H1 (cell line): ENCODE measurements around the gene STK16. TPM values are rescaled to one million over a fixed set of nuclear protein-coding genes. Genes with fewer than 3 reads are reported as not detected.

Experiments
- CTCF ChIA-PET: fragments of 300-600 bp; sonication (Branson Sonifier 250); formaldehyde crosslinking; loops from one replicate; lab custom pipeline; 2021; ENCODE audit not compliant: partially characterized antibody; lab: Charles Lee
- POLR2A ChIA-PET: fragments of 300-600 bp; sonication (Branson Sonifier 250); formaldehyde crosslinking; loops from one replicate; lab custom pipeline; 2021; ENCODE audit warnings: inconsistent platforms; ENCODE audit not compliant: partially characterized antibody; lab: Charles Lee
- DNase-seq, 2 experiments: peaks; one replicate each; pipeline versions ENCODE4 v3.0.0 to v3.0.0-alpha.2; 2010 to 2022; ENCODE audit warnings: low spot score in 2 of 2, low read depth in 1 of 2, mixed read lengths in 1 of 2
- FAIRE-seq: peaks from 2 replicates; lab custom pipeline; 2011; peaks lifted over from hg19 to GRCh38; lab: Jason Lieb, UNC
- H2AFZ ChIP-seq: 2 replicates; pipeline ENCODE4 v1.8.1; 2012; ENCODE audit warnings: low read length, inconsistent platforms
- H2AK5ac ChIP-seq: 2 replicates; pipeline ENCODE4 v1.6.1; 2013; ENCODE audit warnings: low read depth, low read length
- H2BK120ac ChIP-seq: replicated peaks from 2 replicates; pipeline ENCODE3; 2013; ENCODE audit warnings: low read depth, low read length, inconsistent platforms
- H2BK12ac ChIP-seq: 2 replicates; pipeline ENCODE4 v1.6.1; 2013; ENCODE audit warnings: low read depth, low read length
- H2BK15ac ChIP-seq: 2 replicates; pipeline ENCODE4 v1.6.1; 2013; ENCODE audit warnings: low read length
- H2BK20ac ChIP-seq: 2 replicates; pipeline ENCODE4 v1.6.1; 2013; ENCODE audit warnings: low read length
- H2BK5ac ChIP-seq: 2 replicates; pipeline ENCODE4 v1.6.1; 2013; ENCODE audit warnings: low read depth, low read length
- H3K14ac ChIP-seq: 2 replicates; pipeline ENCODE4 v1.6.1; 2013; ENCODE audit warnings: inconsistent platforms; ENCODE audit not compliant: insufficient read length
- H3K18ac ChIP-seq: 2 replicates; pipeline ENCODE4 v1.6.1; 2013; ENCODE audit warnings: low read length; ENCODE audit errors: extremely low read depth
- H3K23ac ChIP-seq: 2 replicates; pipeline ENCODE4 v1.6.1; 2013; ENCODE audit warnings: inconsistent platforms; ENCODE audit not compliant: insufficient read length
- H3K23me2 ChIP-seq: 2 replicates; pipeline ENCODE4 v1.6.1; 2013; ENCODE audit warnings: low read depth, low read length
- H3K27ac ChIP-seq: 2 replicates; pipeline ENCODE4 v1.6.1; 2011; ENCODE audit warnings: low read depth, low read length, inconsistent platforms
- H3K27me3 ChIP-seq, 4 experiments: replicated peaks in 1 of 4; 1 replicate in 1 of 4; 2 replicates in 3 of 4; pipeline versions ENCODE4 v1.6.1 to v1.8.1; 2011 to 2013; ENCODE audit warnings: low read length in 3 of 4, mild to moderate bottlenecking in 3 of 4, inconsistent platforms in 2 of 4, mixed read lengths in 2 of 4, moderate library complexity in 1 of 4; ENCODE audit not compliant: control insufficient read depth in 3 of 4, insufficient read depth in 3 of 4; ENCODE audit errors: extremely low read depth in 1 of 4
- H3K36me3 ChIP-seq, 4 experiments: 2 replicates each; pipeline versions ENCODE4 v1.6.1 to v1.8.1; 2011 to 2013; ENCODE audit warnings: mild to moderate bottlenecking in 4 of 4, low read length in 3 of 4, moderate library complexity in 2 of 4, control low read depth in 1 of 4, inconsistent platforms in 1 of 4; ENCODE audit not compliant: insufficient read depth in 4 of 4, control insufficient read depth in 2 of 4
- H3K4ac ChIP-seq: replicated peaks from 2 replicates; pipeline ENCODE3; 2013; ENCODE audit warnings: low read length, low read depth, mixed read lengths, inconsistent platforms; ENCODE audit not compliant: insufficient read length
- H3K4me1 ChIP-seq, 4 experiments: replicated peaks in 1 of 4; 1 replicate in 1 of 4; 2 replicates in 3 of 4; pipeline versions ENCODE4 v1.6.1 to v1.8.1; 2011 to 2013; ENCODE audit warnings: low read length in 3 of 4, inconsistent platforms in 2 of 4, mixed read lengths in 1 of 4; ENCODE audit not compliant: insufficient read depth in 4 of 4, control insufficient read depth in 3 of 4
- H3K4me2 ChIP-seq, 2 experiments: 2 replicates each; pipeline versions ENCODE4 v1.6.1 to v1.8.1; 2011 to 2013; ENCODE audit warnings: low read depth in 2 of 2, low read length in 2 of 2, control low read depth in 1 of 2, inconsistent platforms in 1 of 2, mild to moderate bottlenecking in 1 of 2; ENCODE audit not compliant: insufficient read depth in 1 of 2
- H3K4me3 ChIP-seq, 4 experiments: fragments of 200-600, 300-600 bp in 1 of 4; sonication (generic), shearing (Covaris generic), sonication (Bioruptor Twin) in 1 of 4; 2 replicates each; pipeline versions ENCODE4 v1.5.1 to v1.8.1; 2011 to 2016; ENCODE audit warnings: low read length in 4 of 4, low read depth in 3 of 4, control low read depth in 2 of 4, inconsistent platforms in 2 of 4, mild to moderate bottlenecking in 2 of 4, mixed read lengths in 1 of 4, moderate library complexity in 1 of 4; ENCODE audit not compliant: insufficient read depth in 2 of 4; ENCODE audit errors: extremely low read depth in 1 of 4
- H3K56ac ChIP-seq: replicated peaks from 2 replicates; pipeline ENCODE3; 2013; ENCODE audit warnings: low read depth, mild to moderate bottlenecking, mixed read lengths, low read length, inconsistent platforms; ENCODE audit not compliant: insufficient read length
- H3K79me1 ChIP-seq: 2 replicates; pipeline ENCODE4 v1.6.1; 2013; ENCODE audit warnings: low read depth, low read length, control low read depth
- H3K79me2 ChIP-seq, 2 experiments: 2 replicates each; pipeline versions ENCODE4 v1.6.1 to v1.8.1; 2012 to 2013; ENCODE audit warnings: low read length in 2 of 2, mild to moderate bottlenecking in 2 of 2, inconsistent platforms in 1 of 2; ENCODE audit not compliant: insufficient read depth in 2 of 2, control insufficient read depth in 1 of 2
- H3K9ac ChIP-seq, 4 experiments: replicated peaks in 1 of 4; 1 replicate in 1 of 4; 2 replicates in 3 of 4; pipeline versions ENCODE4 v1.6.1 to v1.8.1; 2011 to 2013; ENCODE audit warnings: low read depth in 3 of 4, low read length in 3 of 4, control low read depth in 2 of 4, mild to moderate bottlenecking in 2 of 4, moderate library complexity in 2 of 4, inconsistent platforms in 1 of 4; ENCODE audit errors: extremely low read depth in 1 of 4
- H3K9me3 ChIP-seq, 2 experiments: 2 replicates each; pipeline versions ENCODE4 v1.6.1 to v1.8.1; 2012 to 2013; ENCODE audit warnings: mild to moderate bottlenecking in 2 of 2, moderate library complexity in 2 of 2, control low read depth in 1 of 2, inconsistent platforms in 1 of 2, low read depth in 1 of 2, low read length in 1 of 2, mixed read lengths in 1 of 2; ENCODE audit not compliant: insufficient read depth in 2 of 2
- H4K20me1 ChIP-seq, 2 experiments: replicated peaks in 1 of 2; 2 replicates each; pipeline versions ENCODE3 to v1.8.1; 2011 to 2013; ENCODE audit warnings: inconsistent platforms in 2 of 2, low read length in 2 of 2, mild to moderate bottlenecking in 1 of 2; ENCODE audit not compliant: insufficient read depth in 2 of 2, control insufficient read depth in 1 of 2
- H4K5ac ChIP-seq: 2 replicates; pipeline ENCODE4 v1.6.1; 2013; ENCODE audit warnings: low read length, low read depth, mixed read lengths, inconsistent platforms; ENCODE audit not compliant: insufficient read length
- H4K8ac ChIP-seq: 2 replicates; pipeline ENCODE4 v1.8.0; 2013; ENCODE audit warnings: mild to moderate bottlenecking, moderate library complexity, low read length, inconsistent platforms; ENCODE audit not compliant: insufficient read depth; ENCODE audit errors: extremely low read depth
- H4K91ac ChIP-seq: replicated peaks from 2 replicates; pipeline ENCODE3; 2013; ENCODE audit warnings: low read length, mixed read lengths, inconsistent platforms; ENCODE audit not compliant: insufficient read length
- BRCA1 ChIP-seq: IDR thresholded peaks from 2 replicates; pipeline ENCODE4 v1.6.1; 2012; ENCODE audit warnings: low read depth, low read length, improper control_type of control experiment
- CHD2 ChIP-seq: IDR thresholded peaks from 2 replicates; pipeline ENCODE4 v1.6.1; 2012; ENCODE audit warnings: low read length, improper control_type of control experiment
- EZH2 ChIP-seq: fragments of 200-600 bp; sonication (generic); IDR thresholded peaks from 2 replicates; pipeline ENCODE4 v1.7.1; 2012; ENCODE audit warnings: low read depth, mild to moderate bottlenecking, moderate library complexity, low read length, inconsistent platforms; ENCODE audit not compliant: severe bottlenecking
- KDM4A ChIP-seq: IDR thresholded peaks from one replicate; pipeline ENCODE4 v1.7.1; 2012; ENCODE audit warnings: low read depth, mild to moderate bottlenecking, moderate library complexity, low read length, inconsistent platforms; ENCODE audit not compliant: severe bottlenecking
- RNF2 ChIP-seq: fragments of 200-900, 300-1000 bp; sonication (generic); IDR thresholded peaks from 2 replicates; pipeline ENCODE4 v1.7.1; 2016; ENCODE audit warnings: borderline replicate concordance, low read depth, mild to moderate bottlenecking, antibody characterized with exemption, low read length; ENCODE audit not compliant: poor library complexity, severe bottlenecking; ENCODE audit errors: missing control alignments
- SIN3A ChIP-seq, 2 experiments: IDR thresholded peaks in 1 of 2; conservative IDR thresholded peaks in 1 of 2; 2 replicates each; pipeline ENCODE4 v1.6.1; 2011 to 2012; ENCODE audit warnings: low read length in 2 of 2, improper control_type of control experiment in 1 of 2, low read depth in 1 of 2, mild to moderate bottlenecking in 1 of 2
- SIRT6 ChIP-seq: IDR thresholded peaks from one replicate; pipeline ENCODE4 v1.7.1; 2012; ENCODE audit warnings: low read length, inconsistent platforms
- WGBS, 2 experiments: shearing (Covaris generic) in 1 of 2; methylation state at CpG; one replicate each; pipeline versions ENCODE4 v1.1.6 to v1.1.7; 2013 to 2015; ENCODE audit warnings: low lambda C conversion rate in 2 of 2, mixed read lengths in 2 of 2, inconsistent platforms in 1 of 2, low coverage in 1 of 2, missing lambda C conversion rate in 1 of 2; ENCODE audit not compliant: insufficient replicate concordance in 2 of 2, insufficient coverage in 1 of 2, insufficient read length in 1 of 2; ENCODE audit errors: extremely low coverage in 1 of 2, missing lambda C conversion rate in 1 of 2; 5-methylcytosine and 5-hydroxymethylcytosine counted together
- polyA plus RNA-seq, 7 experiments: library from polyadenylated mRNA; depleted of rRNA in 3 of 7; stranded (reverse) in 5 of 7; unstranded in 2 of 7; fragments of >200 nt in 5 of 7; fragments of 200-250 nt in 2 of 7; gene quantifications; 1 replicate in 5 of 7; 2 replicates in 1 of 7; 4 replicates in 1 of 7; pipeline versions ENCODE4 v1.2.1 to v1.2.3, GENCODE V29; 2011 to 2013; ENCODE audit warnings: missing spikeins in 2 of 7, mixed read lengths in 2 of 7
- total RNA-seq: library from RNA; stranded (reverse); fragmentation: NEBNext Ultra II Directional; extraction: Animal tissue kit (Norgen Biotek cat#: 25700); gene quantifications from 2 replicates; pipeline ENCODE4 v1.2.1, GENCODE V29; 2021
- TF ChIP-seq, protein P1 (sequence below): IDR thresholded peaks from 2 replicates; pipeline ENCODE4 v1.6.1; 2012; ENCODE audit warnings: inconsistent platforms
- TF ChIP-seq, protein P2 (sequence below): IDR thresholded peaks from 2 replicates; pipeline ENCODE4 v1.6.1; 2011; ENCODE audit warnings: low read length, improper control_type of control experiment

STK16 gene
- total and polyA plus RNA-seq, 2 of the 8 experiments (the other 6 are each of a cell fraction or from before 2014, with no cell fraction given), result 21.3 to 51.4 TPM

DNA sequence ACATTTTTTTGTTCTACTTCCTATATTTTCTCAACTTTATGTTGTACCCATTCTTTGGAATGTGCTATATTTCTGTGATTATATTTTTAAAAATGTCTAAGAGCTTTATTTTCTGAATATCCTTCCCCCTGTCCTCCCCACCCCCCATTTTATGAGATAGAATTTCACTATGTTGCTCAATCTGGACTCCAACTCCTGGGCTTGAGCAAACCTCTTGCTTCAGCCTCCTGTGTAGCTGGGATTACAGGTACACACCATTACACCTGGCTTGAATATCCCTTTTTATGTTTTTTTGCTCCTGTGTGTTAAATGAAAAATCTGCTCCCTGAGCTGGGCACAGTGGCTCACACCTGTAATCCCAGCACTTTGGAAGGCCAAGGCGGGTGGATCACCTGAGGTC is 47.9 kb upstream of the STK16 start:
- POLR2A ChIA-PET, result interaction anchor here (1.6 to 2.1 kb wide), 2 partner anchors 9 to 20 kb away, joined by 4 to 7 read pairs; partner anchors contain the start of gene ZFAND2B
- WGBS, 2 experiments, result 92% methylated on average over 1 of the region's 1 CpG; no CpG with 5 or more reads in 1 of the 2 experiments

More for the DNA sequence above, 47.9 kb upstream of the STK16 start:
- Histone ChIP-seq H3K79me2 (no peaks in the 10 kb centered on the region), H3K18ac (no peak overlapping the region), H2BK5ac (no peak overlapping the region), H3K27me3 (no peaks in the 10 kb centered on the region), H3K23me2 (no peaks in the 10 kb centered on the region), H2BK15ac (no peak overlapping the region), H3K9ac (no peak overlapping the region), H3K56ac (no peak overlapping the region), H3K4me3 (no peak overlapping the region), H3K79me1 (no peaks in the 10 kb centered on the region), H2BK120ac (no peak overlapping the region), H3K4me2 (no peak overlapping the region), H3K4ac (no peak overlapping the region), H2BK20ac (no peak overlapping the region), H4K91ac (no peak overlapping the region), H3K27ac (no peak overlapping the region), H3K14ac (no peak overlapping the region), H4K20me1 (no peaks in the 10 kb centered on the region), H3K4me1 (no peaks in the 10 kb centered on the region), H3K36me3 (no peaks in the 10 kb centered on the region), H4K5ac (no peak overlapping the region), H3K9me3 (no peaks in the 10 kb centered on the region), H4K8ac (no peak overlapping the region), H3K23ac (no peak overlapping the region), H2BK12ac (no peak overlapping the region), H2AK5ac (no peak overlapping the region), H2AFZ (no peak overlapping the region)
- no peak for TF ChIP-seq CHD2
- TF ChIP-seq, protein P1, sequence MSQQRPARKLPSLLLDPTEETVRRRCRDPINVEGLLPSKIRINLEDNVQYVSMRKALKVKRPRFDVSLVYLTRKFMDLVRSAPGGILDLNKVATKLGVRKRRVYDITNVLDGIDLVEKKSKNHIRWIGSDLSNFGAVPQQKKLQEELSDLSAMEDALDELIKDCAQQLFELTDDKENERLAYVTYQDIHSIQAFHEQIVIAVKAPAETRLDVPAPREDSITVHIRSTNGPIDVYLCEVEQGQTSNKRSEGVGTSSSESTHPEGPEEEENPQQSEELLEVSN, result no peak
- no peak for TF ChIP-seq BRCA1
- TF ChIP-seq SIRT6, result no peak
- TF ChIP-seq, protein P2, sequence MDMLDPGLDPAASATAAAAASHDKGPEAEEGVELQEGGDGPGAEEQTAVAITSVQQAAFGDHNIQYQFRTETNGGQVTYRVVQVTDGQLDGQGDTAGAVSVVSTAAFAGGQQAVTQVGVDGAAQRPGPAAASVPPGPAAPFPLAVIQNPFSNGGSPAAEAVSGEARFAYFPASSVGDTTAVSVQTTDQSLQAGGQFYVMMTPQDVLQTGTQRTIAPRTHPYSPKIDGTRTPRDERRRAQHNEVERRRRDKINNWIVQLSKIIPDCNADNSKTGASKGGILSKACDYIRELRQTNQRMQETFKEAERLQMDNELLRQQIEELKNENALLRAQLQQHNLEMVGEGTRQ, result no peak
- no peak for TF ChIP-seq SIN3A (conservative IDR thresholded peaks at IDR 0.05 in 1 of 2, IDR thresholded peaks at IDR 0.05 in 1 of 2; ENCODE audit: low read depth in 1 of 2, low read length in 2 of 2)
- TF ChIP-seq EZH2, result no peak
- no peak for TF ChIP-seq KDM4A
- no peak for TF ChIP-seq RNF2
- CTCF ChIA-PET, result interaction anchor here (0.8 to 0.9 kb wide), 3 partner anchors 8 to 101 kb away, joined by 3 to 4 read pairs (median 3); no protein-coding TSS in a partner anchor
- FAIRE-seq (no peak), DNase-seq (no peak)
